GM12865 (cell line): ENCODE data around the gene SORCS2.

ENCODE experiments used
- DNase-seq: peaks from one replicate; pipeline ENCODE4 v3.0.0; 2010; ENCODE audit warnings: low read depth
- H3K4me3 ChIP-seq: 2 replicates; pipeline ENCODE4 v1.5.1; 2011; ENCODE audit warnings: mild to moderate bottlenecking, low read depth, low read length, control low read depth
- CTCF ChIP-seq: IDR thresholded peaks from 2 replicates; pipeline ENCODE4 v1.5.1; 2011; ENCODE audit warnings: low read length, control low read depth, low read depth, inconsistent platforms; ENCODE audit not compliant: insufficient read depth; ENCODE audit errors: missing control alignments

The SORCS2 gene

GRCh38 chr4:7658341-7659204, 466.2 kb downstream of the SORCS2 start:
- DNase-seq = no peak
- no peak for TF ChIP-seq CTCF
- H3K4me3 ChIP-seq = no peak overlapping the region

GRCh38 chr4:7659429-7660175, 467.3 kb downstream of the SORCS2 start:
- no peak for DNase-seq
- TF ChIP-seq CTCF = no peak
- H3K4me3 ChIP-seq = no peak overlapping the region

- no peak for DNase-seq
- TF ChIP-seq CTCF = no peak
These were observed 468.1 kb downstream of the SORCS2 start for GRCh38 chr4:7660176-7661039.

GRCh38 chr4:7661066-7661748, 468.9 kb downstream of the SORCS2 start:
- DNase-seq = no peak
- TF ChIP-seq CTCF = no peak
- no peak overlapping the region for H3K4me3 ChIP-seq

More at GRCh38 chr4:7660176-7661039, 468.1 kb downstream of the SORCS2 start:
- H3K4me3 ChIP-seq = no peak overlapping the region

DNA sequence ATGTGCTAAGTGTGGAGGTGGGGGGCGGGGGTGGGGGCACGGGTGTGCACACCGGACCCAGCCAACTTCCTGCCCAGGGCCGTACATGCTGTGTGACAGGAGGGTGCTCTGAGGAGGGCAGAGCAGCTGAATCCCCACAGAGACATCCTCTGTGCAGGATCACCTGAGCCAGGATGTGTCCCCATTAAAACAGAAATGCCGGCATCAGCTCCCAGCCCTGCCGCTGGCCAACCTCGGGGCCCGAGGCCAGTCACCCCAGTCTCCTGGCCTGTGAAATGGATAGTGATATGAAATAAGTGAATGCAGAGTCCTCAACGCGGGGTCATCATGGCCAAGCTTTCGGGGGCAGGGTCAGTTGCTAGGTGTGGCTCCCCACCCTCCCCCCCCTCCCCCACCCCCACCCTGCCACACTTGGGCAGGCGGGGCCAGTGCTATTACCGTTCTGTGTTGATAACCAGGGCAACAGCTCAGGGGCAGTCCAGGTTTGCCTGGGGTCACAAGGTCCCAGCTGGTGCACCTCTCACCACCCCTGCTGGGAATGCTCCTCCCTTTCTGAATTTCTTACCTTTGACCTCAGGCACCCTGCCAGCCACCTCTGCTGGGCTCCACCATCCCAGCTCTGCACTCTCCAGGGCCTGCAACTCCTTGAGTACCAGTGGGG, 469.6 kb downstream of the SORCS2 start:
- DNase-seq = no peak
- no peak for TF ChIP-seq CTCF
- H3K4me3 ChIP-seq = no peak overlapping the region

- DNase-seq = no peak
- TF ChIP-seq CTCF = no peak
- H3K4me3 ChIP-seq = no peak overlapping the region
These were observed 470.1 kb downstream of the SORCS2 start for GRCh38 chr4:7662507-7662846.
